ENCODE measurements around the gene FNIP1. TPM values are rescaled to one million over a fixed set of nuclear protein-coding genes. Genes with fewer than 3 reads are reported as not detected.

FNIP1 gene
- total and polyA plus RNA-seq, 2 of the 13 experiments (the other 11 are each of a cell fraction or from before 2014, with no cell fraction given): 10.9 to 29.3 TPM

DNA sequence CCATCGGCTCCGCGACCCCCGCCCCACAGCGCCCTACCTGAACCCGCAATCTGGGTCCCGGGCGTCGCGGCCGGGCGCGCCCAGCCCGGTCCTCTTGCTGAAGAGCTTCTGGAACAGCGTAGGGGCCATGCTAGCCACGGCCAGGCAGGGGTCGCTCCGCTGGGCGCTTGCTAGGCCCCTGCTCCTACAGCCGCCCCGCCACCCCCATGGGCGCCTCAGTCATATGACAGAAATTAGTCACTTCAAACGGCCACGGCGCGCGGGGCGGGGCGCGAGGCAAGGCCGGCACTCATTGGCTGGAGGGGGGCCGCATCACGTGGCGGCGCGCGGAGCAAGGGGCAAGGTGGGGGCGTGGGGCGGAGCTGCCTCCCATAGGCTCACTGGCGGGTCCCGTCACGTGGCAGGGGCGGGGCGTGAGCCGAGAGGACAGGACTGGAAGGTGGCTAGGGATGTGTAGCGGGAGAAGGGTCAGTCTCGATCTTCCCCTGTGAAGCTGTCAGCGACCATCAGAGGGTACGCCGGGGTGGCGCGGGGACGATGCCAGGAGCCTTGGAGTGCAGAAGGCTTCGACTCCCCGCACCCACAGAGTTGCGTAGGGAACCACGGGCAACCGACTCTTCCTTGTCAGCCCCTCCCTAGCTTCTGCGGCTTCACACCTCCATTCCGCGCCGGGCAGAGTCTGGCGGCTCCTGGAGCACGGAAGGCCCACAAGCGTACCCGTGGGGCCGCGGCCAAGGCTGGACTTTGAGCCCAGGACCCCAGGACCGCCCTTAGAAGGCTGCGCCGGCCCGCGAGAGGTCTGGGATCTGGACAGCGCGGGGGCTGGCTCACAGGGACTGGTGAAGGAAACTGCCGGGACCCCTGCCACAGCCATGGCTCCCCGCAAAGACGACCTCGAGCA, at the start of gene FNIP1 (continued):
- TF ChIP-seq CREB3 (CRISPR knock-in tag; IDR thresholded peaks at IDR 0.05): peak; percentile 84
- no peak for TF ChIP-seq ZKSCAN5 (CRISPR knock-in tag; IDR thresholded peaks at IDR 0.05)
- TF ChIP-seq ZNF329 (CRISPR knock-in tag; IDR thresholded peaks at IDR 0.05; ENCODE audit: low read depth): peak; percentile 76; the same call in 1 of the 2 replicates
- peak; percentile 70; the same call in 1 of the 2 replicates for TF ChIP-seq ZNF572 (CRISPR knock-in tag; IDR thresholded peaks at IDR 0.05)
- TF ChIP-seq ZBTB2 (CRISPR knock-in tag; IDR thresholded peaks at IDR 0.05; ENCODE audit: low read depth): peak; percentile 55; the same call in 1 of the 2 replicates
- no peak for TF ChIP-seq HDAC6 (IDR thresholded peaks at IDR 0.05; ENCODE audit: low read depth, low read length)
- peak; percentile 86; the same call in 1 of the 2 replicates for TF ChIP-seq NAIF1 (CRISPR knock-in tag; IDR thresholded peaks at IDR 0.05; ENCODE audit: borderline replicate concordance)
- peak; percentile 92; the same call in 1 of the 2 replicates for TF ChIP-seq ZNF558 (CRISPR knock-in tag; IDR thresholded peaks at IDR 0.05; ENCODE audit: borderline replicate concordance)
- peak; percentile 62 for TF ChIP-seq MED8 (CRISPR knock-in tag; IDR thresholded peaks at IDR 0.05; ENCODE audit: insufficient replicate concordance)
- TF ChIP-seq, protein P1, sequence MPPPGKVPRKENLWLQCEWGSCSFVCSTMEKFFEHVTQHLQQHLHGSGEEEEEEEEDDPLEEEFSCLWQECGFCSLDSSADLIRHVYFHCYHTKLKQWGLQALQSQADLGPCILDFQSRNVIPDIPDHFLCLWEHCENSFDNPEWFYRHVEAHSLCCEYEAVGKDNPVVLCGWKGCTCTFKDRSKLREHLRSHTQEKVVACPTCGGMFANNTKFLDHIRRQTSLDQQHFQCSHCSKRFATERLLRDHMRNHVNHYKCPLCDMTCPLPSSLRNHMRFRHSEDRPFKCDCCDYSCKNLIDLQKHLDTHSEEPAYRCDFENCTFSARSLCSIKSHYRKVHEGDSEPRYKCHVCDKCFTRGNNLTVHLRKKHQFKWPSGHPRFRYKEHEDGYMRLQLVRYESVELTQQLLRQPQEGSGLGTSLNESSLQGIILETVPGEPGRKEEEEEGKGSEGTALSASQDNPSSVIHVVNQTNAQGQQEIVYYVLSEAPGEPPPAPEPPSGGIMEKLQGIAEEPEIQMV (CRISPR knock-in tag; IDR thresholded peaks at IDR 0.05; ENCODE audit: low read depth): no peak; the same call in 1 of the 2 replicates
- no peak for TF ChIP-seq SIN3B (IDR thresholded peaks at IDR 0.05; ENCODE audit: low read length)
- TF ChIP-seq ATF7 (IDR thresholded peaks at IDR 0.05): no peak
- TF ChIP-seq ATF7 (CRISPR knock-in tag; IDR thresholded peaks at IDR 0.05): peak; percentile 67
- 0 out of 2 replicates have a peak, but pooled peaks have one; percentile 42 for TF ChIP-seq NFE2L1 (CRISPR knock-in tag; IDR thresholded peaks at IDR 0.05; ENCODE audit: borderline replicate concordance)
- no peak for TF ChIP-seq ZNF44 (CRISPR knock-in tag; IDR thresholded peaks at IDR 0.05)
- TF ChIP-seq ZNF343 (CRISPR knock-in tag; IDR thresholded peaks at IDR 0.05): peak; percentile 88
- TF ChIP-seq ZNF101 (CRISPR knock-in tag; IDR thresholded peaks at IDR 0.05; ENCODE audit: borderline replicate concordance, low read depth): peak; percentile 93; the same call in 1 of the 2 replicates
- peak; percentile 62; the same call in 1 of the 2 replicates for TF ChIP-seq SP2 (CRISPR knock-in tag; IDR thresholded peaks at IDR 0.05)
- no peak for TF ChIP-seq NR2F6 (IDR thresholded peaks at IDR 0.05)
- peak; percentile 51 for TF ChIP-seq NR2F6 (CRISPR knock-in tag; IDR thresholded peaks at IDR 0.05)
- TF ChIP-seq MEF2D (CRISPR knock-in tag; IDR thresholded peaks at IDR 0.05): peak; percentile 80
- 0 out of 2 replicates have a peak, but pooled peaks have one; percentile 34 for TF ChIP-seq ZNF143 (CRISPR knock-in tag; IDR thresholded peaks at IDR 0.05)
- TF ChIP-seq TERF1 (CRISPR knock-in tag; IDR thresholded peaks at IDR 0.05): no peak
- TF ChIP-seq ZNF563 (CRISPR knock-in tag; IDR thresholded peaks at IDR 0.05): peak; percentile 92
- TF ChIP-seq ZSCAN21 (CRISPR knock-in tag; IDR thresholded peaks at IDR 0.05; ENCODE audit: borderline replicate concordance): peak; percentile 84; the same call in 1 of the 2 replicates

Data from HepG2 (cell line).